Ishikawa (cell line): ENCODE data around the gene TMEFF2.

ENCODE experiments used
- CREB1 ChIP-seq: IDR thresholded peaks from 2 replicates; pipeline ENCODE4 v1.6.1; 2012; ENCODE audit warnings: low read depth
- EP300 ChIP-seq: IDR thresholded peaks from 2 replicates; pipeline ENCODE4 v1.6.1; 2012; ENCODE audit warnings: borderline replicate concordance
- MAX ChIP-seq: IDR thresholded peaks from 2 replicates; pipeline ENCODE4 v1.6.1; 2012
- NFIC ChIP-seq: IDR thresholded peaks from 2 replicates; pipeline ENCODE4 v1.6.1; 2012
- TAF1 ChIP-seq: IDR thresholded peaks from 2 replicates; pipeline ENCODE4 v1.6.1; 2012; ENCODE audit warnings: low read depth, mild to moderate bottlenecking
- USF1 ChIP-seq: IDR thresholded peaks from 2 replicates; pipeline ENCODE4 v1.6.1; 2012

- no peak for TF ChIP-seq MAX
- TF ChIP-seq EP300: no peak
- TF ChIP-seq USF1: no peak
- no peak for TF ChIP-seq NFIC
- TF ChIP-seq TAF1: no peak
- no peak for TF ChIP-seq CREB1
Observed at GRCh38 chr2:191915750-191916149, 279.0 kb downstream of the TMEFF2 start.
